Nephron progenitor cell (in vitro differentiated cells): Measurements from ENCODE around the gene WFIKKN1.

ENCODE experiments used
- DNase-seq: peaks from one replicate; pipeline ENCODE4 v3.0.0; 2021
- H3K27ac Mint-ChIP-seq: 2 replicates; pipeline ENCODE4 v1.8.0; 2021; ENCODE audit warnings: mild to moderate bottlenecking, moderate library complexity, mixed read lengths
- H3K27me3 Mint-ChIP-seq: 2 replicates; pipeline ENCODE4 v1.8.0; 2021; ENCODE audit warnings: mild to moderate bottlenecking, low read depth, mixed read lengths; ENCODE audit not compliant: poor library complexity
- H3K36me3 Mint-ChIP-seq: 2 replicates; pipeline ENCODE4 v1.8.0; 2021; ENCODE audit warnings: low read depth, mixed read lengths
- H3K4me1 Mint-ChIP-seq: 2 replicates; pipeline ENCODE4 v1.8.0; 2021; ENCODE audit warnings: mixed read lengths
- H3K4me3 Mint-ChIP-seq: 2 replicates; pipeline ENCODE4 v1.8.0; 2021; ENCODE audit warnings: mild to moderate bottlenecking, moderate library complexity, mixed read lengths
- H3K9me3 Mint-ChIP-seq: 2 replicates; pipeline ENCODE4 v1.8.0; 2021; ENCODE audit warnings: mild to moderate bottlenecking, moderate library complexity, mixed read lengths
- TF ChIP-seq, protein P1 (sequence below): fragments of 200-600 bp; sonication (generic); IDR thresholded peaks from 2 replicates; pipeline ENCODE4 v1.5.0; 2021; ENCODE audit warnings: antibody characterized with exemption

Gene WFIKKN1

GRCh38 chr16:662095-662494 is 31.3 kb downstream of the WFIKKN1 start:
- Mint-ChIP-seq H3K27me3 (no peaks in the 10 kb centered on the region), H3K27ac (no peak overlapping the region), H3K4me3 (no peak overlapping the region), H3K4me1 (peaks cover 7% of the 10 kb centered on the region), H3K9me3 (no peaks in the 10 kb centered on the region), H3K36me3 (no peaks in the 10 kb centered on the region)
- DNase-seq, result no peak
- TF ChIP-seq, protein P1, sequence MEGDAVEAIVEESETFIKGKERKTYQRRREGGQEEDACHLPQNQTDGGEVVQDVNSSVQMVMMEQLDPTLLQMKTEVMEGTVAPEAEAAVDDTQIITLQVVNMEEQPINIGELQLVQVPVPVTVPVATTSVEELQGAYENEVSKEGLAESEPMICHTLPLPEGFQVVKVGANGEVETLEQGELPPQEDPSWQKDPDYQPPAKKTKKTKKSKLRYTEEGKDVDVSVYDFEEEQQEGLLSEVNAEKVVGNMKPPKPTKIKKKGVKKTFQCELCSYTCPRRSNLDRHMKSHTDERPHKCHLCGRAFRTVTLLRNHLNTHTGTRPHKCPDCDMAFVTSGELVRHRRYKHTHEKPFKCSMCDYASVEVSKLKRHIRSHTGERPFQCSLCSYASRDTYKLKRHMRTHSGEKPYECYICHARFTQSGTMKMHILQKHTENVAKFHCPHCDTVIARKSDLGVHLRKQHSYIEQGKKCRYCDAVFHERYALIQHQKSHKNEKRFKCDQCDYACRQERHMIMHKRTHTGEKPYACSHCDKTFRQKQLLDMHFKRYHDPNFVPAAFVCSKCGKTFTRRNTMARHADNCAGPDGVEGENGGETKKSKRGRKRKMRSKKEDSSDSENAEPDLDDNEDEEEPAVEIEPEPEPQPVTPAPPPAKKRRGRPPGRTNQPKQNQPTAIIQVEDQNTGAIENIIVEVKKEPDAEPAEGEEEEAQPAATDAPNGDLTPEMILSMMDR, result no peak

DNA sequence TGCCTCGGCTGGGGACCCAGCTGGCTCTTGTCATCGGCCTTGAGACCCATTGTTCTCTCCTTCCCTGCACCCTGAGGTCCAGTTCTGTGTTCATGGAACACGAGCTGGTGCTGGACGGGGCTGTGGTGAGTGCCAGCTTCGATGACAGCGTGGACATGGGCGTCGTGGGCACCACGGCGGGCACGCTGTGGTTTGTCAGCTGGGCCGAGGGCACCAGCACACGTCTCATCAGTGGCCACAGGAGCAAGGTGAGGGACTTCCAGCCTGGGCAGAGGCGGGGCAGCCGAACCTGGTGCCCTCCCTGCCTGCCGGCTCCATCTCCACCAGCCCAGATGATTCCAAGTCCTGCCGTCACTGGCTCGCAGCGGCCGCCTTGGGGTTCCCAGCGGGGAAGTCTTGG is 31.8 kb downstream of the WFIKKN1 start:
- DNase-seq, result no peak
- TF ChIP-seq, protein P1, result no peak
- H3K4me3 Mint-ChIP-seq, result no peak overlapping the region
- no peaks in the 10 kb centered on the region for H3K36me3 Mint-ChIP-seq
- H3K4me1 Mint-ChIP-seq, result peaks cover 9% of the 10 kb centered on the region
- H3K27ac Mint-ChIP-seq, result no peak overlapping the region
- no peaks in the 10 kb centered on the region for H3K27me3 Mint-ChIP-seq
- no peaks in the 10 kb centered on the region for H3K9me3 Mint-ChIP-seq

GRCh38 chr16:666572-666971 is 35.8 kb downstream of the WFIKKN1 start:
- no peak overlapping the region for H3K27ac Mint-ChIP-seq
- no peak for DNase-seq
- no peaks in the 10 kb centered on the region for H3K9me3 Mint-ChIP-seq
- no peak overlapping the region for H3K4me3 Mint-ChIP-seq
- H3K27me3 Mint-ChIP-seq, result no peaks in the 10 kb centered on the region
- no peaks in the 10 kb centered on the region for H3K36me3 Mint-ChIP-seq
- peaks cover 5% of the 10 kb centered on the region for H3K4me1 Mint-ChIP-seq
- TF ChIP-seq, protein P1, result no peak

GRCh38 chr16:667113-667779 is 36.5 kb downstream of the WFIKKN1 start:
- Mint-ChIP-seq H3K27ac (peak overlapping the region; percentile 97), H3K36me3 (no peaks in the 10 kb centered on the region), H3K4me3 (peak overlapping the region; percentile 72), H3K9me3 (no peaks in the 10 kb centered on the region), H3K4me1 (peaks cover 5% of the 10 kb centered on the region), H3K27me3 (no peaks in the 10 kb centered on the region)
- no peak for DNase-seq
- TF ChIP-seq, protein P1, result no peak

DNA sequence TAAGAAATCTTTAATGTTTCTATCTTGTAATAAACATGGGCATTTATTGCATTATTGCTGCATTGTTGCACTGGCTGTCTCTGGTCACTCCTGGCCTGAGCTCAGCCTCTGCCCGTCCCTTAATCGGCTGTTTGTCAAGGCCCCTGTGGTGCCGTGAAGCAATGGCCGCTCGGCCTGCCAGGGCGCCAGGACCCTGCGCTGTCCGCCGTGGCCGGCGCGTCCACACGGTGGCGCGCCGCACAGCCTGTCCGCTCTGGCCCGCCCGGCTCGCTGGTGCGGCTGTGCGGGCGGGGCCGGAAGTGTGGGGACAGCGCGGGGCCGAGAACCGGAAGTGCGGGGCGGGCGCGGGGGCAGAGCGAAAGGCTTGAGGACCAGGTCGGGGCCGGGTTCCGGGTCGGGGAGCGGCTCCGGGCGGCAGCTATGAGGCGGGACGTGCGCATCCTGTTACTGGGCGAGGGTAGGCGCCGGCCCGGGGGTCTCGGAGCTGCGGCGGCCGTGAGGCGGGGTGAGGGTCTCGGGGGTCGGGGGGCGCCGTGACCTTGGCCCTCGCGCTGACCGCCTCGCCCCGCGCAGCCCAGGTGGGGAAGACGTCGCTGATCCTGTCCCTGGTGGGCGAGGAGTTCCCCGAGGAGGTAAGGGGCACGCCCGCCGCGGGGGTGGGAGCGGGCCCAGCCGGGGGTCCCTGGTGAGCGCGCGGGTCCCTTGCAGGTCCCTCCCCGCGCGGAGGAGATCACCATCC is 37.2 kb downstream of the WFIKKN1 start, which contains the start of gene RHOT2:
Gene RHOT2 (plus strand): TSS at position 353 of the 739 bp plus-strand sequence. CDS start 68 bp downstream, at position 421.
- Mint-ChIP-seq H3K27ac (peak within 1 kb of the TSS; percentile 97), H3K4me1 (peaks cover 5% of the 10 kb centered on the region), H3K36me3 (no peaks in the 10 kb centered on the region), H3K27me3 (no peaks in the 10 kb centered on the region), H3K9me3 (no peaks in the 10 kb centered on the region), H3K4me3 (peak within 1 kb of the TSS; percentile 78)
- TF ChIP-seq, protein P1, result peak; percentile 69
- peak; percentile 96 for DNase-seq
